GM18508 (cell line): ENCODE data around the gene ZNF57.
"Not testable (repeated sequence)": the region's sequence is repeated elsewhere in the genome, so short reads cannot be mapped to it uniquely, and the experiment has no call there.

Experiments used
- ATAC-seq: cut with Tn5 transposase; IDR thresholded peaks from one replicate; pipeline ENCODE4 v1.9.1; 2021; ENCODE audit warnings: moderate number of reproducible peaks; ENCODE audit not compliant: insufficient read depth, unreplicated experiment

ZNF57 gene

GRCh38 chr19:2900296-2901252 is at the start of gene ZNF57:
Gene ZNF57, plus strand, starts transcription at chr19:2900928. Its CDS starts 118 bp downstream, at chr19:2901046.
- ATAC-seq, result peak; percentile 69

- no peak for ATAC-seq
These were observed 48.1 kb upstream of the ZNF57 start for GRCh38 chr19:2852598-2852997.

DNA sequence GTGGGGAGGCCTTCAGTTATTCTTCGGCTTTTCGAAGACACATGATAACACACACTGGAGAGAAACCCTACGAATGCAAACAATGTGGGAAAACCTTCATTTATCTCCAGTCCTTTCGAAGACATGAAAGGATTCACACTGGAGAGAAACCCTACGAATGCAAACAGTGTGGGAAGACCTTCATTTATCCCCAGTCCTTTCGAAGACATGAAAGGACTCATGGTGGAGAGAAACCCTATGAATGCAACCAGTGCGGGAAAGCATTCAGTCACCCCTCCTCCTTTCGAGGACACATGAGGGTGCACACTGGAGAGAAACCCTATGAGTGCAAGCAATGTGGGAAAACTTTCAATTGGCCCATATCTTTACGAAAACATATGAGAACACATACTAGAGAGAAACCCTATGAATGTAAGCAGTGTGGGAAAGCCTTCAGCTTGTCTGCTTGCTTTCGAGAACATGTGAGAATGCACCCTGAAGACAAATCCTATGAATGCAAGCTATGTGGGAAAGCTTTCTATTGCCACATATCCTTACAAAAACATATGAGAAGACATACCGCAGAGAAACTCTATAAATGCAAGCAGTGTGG is 47.6 kb upstream of the ZNF57 start:
- ATAC-seq, result no peak

DNA sequence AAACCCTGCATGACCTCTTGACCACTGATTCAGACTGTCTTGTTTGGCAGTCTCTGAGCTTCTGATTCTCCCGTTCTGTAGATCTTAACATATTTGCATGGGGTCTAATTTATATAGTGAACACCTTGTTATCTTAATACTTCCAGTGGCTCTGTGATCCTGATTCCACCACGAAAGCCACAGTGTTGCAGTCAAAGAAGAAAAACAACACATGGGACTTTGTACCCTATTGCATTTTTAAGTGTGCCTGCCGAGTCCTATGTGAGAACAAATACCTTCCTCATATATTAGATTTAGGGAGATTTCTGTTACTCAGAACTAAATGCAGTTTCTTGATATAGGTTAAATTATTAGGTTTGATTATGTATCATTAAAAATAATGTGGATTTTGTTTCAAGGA is 45.9 kb upstream of the ZNF57 start:
- no peak for ATAC-seq

- ATAC-seq, result no peak
These were observed 44.2 kb upstream of the ZNF57 start for GRCh38 chr19:2856457-2857050.

- no peak for ATAC-seq
These were observed 41.9 kb upstream of the ZNF57 start for GRCh38 chr19:2858864-2859263.

DNA sequence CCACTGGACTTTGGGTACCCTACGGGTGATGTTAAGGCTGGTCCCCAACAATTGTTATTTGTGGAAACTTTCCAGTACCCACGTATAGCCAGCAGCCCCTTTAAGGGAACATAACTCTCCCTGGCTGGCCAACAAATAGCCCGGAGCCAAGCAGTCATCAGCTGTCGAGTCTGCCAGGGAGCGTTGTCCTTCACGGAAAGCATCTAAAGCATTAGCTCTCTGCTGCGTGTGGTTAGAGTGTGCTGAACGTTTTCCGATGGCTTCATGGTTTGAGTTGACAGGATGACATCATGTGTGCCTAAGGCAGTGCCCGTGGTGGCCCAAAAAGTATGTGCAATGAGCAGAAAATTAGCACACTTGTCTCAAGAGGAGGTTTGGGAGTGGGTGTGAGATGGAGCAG is 36.9 kb upstream of the ZNF57 start:
- no peak for ATAC-seq

DNA sequence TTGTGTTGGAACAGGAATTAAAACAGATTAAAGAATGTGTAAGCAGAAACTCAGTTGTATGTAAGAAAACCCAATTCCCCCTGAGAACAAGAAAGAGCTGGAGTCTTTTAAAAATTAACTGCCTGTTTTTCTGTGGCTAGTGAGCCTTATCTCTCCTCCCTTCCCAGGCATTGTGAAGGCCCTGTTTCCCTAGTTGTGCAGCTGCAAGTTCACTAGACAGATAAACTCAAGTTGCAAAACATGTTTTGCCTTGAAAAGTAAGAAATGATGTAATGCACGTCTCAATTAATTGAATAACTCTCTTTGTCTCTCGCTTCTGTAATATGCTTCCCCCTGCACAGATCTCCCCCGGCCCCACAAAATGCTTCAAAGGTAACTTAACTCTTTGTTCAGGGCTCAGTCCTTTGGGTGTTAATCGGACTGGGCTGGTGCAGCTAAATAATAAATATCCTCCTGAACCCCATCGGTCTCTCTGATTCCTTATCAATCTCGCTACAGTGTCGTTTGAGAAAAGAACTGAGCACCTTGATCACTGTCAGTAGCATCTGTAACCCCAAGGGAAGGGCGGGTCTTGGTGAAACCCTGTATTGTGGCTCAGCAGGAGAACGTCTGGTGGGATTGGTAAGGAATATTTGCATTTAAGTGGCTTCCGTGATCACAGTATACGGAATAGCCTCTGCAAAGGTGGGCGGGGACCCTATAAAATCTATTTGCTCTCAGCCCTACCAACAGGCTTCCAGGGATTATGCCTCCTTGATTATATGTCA is 35.2 kb upstream of the ZNF57 start:
- ATAC-seq, result no peak

GRCh38 chr19:2866495-2867024 is 34.2 kb upstream of the ZNF57 start:
- ATAC-seq, result no peak

- no peak for ATAC-seq
These were observed 33.4 kb upstream of the ZNF57 start, which contains the start of gene ZNF556 for GRCh38 chr19:2867025-2867991. Gene ZNF556, plus strand, starts transcription at chr19:2867335. Its CDS starts 87 bp downstream, at chr19:2867422.

DNA sequence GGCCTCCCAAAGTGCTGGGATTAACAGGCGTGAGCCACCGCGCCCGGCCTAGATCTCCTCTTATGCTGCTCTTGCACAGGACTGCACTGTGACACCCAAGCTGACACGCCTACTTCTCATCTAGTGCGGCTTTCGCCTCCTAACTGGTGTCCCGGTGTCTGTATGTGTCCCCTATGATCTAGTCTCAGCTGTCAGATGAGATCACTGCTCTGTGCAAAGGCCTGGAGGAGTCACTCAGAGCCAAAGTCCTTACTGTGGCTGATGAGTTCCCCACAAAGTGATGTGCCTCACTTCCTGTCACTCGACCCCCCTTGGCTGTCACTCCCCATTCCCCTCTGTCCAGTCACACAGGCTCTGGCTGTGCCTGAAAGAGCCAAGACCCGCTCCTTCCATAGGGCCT is 31.1 kb upstream of the ZNF57 start:
- no peak for ATAC-seq

DNA sequence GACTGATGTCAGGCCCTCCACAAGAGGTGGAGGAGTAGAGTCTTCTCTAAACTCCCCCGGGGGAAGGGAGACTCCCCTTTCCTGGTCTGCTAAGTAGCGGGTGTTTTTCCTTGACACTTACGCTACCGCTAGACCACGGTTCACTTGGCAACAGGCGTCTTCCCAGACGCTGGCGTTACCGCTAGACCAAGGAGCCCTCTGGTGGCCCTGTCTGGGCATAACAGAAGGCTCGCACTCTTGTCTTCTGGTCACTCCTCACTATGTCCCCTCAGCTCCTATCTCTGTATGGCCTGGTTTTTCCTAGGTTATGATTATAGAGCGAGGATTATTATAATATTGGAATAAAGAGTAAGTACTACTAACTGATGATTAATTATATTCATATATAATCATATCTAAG is 28.6 kb upstream of the ZNF57 start:
- not testable (repeated sequence) for ATAC-seq

- ATAC-seq, result no peak
These were observed 23.1 kb upstream of the ZNF57 start for GRCh38 chr19:2877398-2878331.

GRCh38 chr19:2883686-2884439 is 16.9 kb upstream of the ZNF57 start:
- no peak for ATAC-seq

GRCh38 chr19:2885736-2886135 is 15.0 kb upstream of the ZNF57 start:
- no peak for ATAC-seq

DNA sequence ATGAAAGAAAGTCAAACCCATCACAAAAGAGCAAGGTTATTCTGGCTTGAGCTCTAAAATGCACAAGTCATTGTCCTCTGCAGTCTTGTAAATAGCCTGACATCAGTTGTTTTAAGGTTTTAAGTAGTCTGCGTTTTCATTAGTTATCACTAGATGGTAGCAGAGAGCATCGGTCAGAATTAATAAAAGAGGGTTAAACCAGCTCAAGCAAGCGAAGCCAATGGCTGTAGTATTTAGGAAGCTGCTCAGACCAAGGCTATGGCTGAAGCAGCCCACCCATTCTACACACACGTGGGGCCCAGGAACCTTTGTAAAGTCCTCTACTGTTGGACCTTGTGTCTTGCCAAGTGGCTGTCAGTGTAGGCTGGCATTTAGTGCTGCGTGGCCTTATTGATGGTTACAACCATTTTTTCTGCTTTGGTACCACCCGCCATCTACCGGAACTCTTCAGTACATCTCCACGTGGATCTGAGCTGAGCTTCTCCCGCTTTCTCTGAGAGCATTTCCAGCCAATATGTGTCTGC is 13.3 kb upstream of the ZNF57 start:
- no peak for ATAC-seq

DNA sequence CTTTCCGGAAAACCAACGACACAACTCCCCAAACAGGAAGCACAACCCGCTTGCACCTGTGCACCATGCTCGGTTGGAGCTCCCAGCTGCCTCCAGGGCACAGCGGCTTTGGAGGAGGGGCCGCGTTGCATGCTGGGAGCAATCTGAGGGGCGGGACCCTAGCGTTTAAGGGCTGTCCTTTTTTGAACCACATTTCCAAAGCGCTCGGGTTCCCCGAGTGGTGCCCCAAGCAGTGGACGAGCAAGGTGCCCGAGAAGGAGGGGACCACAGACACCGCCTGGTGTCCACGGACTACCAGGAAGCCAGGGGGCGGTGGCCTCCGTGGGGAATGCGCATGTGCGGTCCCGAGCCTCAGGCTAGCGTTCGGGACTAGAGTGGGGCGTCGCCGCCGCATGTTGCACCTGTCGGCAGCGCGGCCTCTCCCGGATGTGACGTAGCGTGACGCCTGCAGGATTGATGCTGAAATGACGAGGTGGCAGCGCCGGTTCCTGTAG is 11.9 kb upstream of the ZNF57 start:
- no peak for ATAC-seq
